Body of pancreas (tissue), 4 donors: ENCODE data around the gene NEMP2. TPM values are rescaled to one million over a fixed set of nuclear protein-coding genes. Genes with fewer than 3 reads are reported as not detected.
A peak's percentile ranks its signal among the peaks of the same experiment; 100 is the strongest.
"Not testable (repeated sequence)": the region's sequence is repeated elsewhere in the genome, so short reads cannot be mapped to it uniquely, and the experiment has no call there.

Experiments used
- ATAC-seq: fragments of 150-250 bp; one replicate; pipeline ENCODE4 v1.9.1; 2016
- DNase-seq, 4 donors: peaks; one replicate each; pipeline ENCODE4 v3.0.0-alpha.2; 2019
- H3K27ac ChIP-seq, 4 donors: fragments of 200-600 bp; sonication (generic); 1 replicate in 3 of 4; 2 replicates in 1 of 4; pipeline versions ENCODE4 v1.5.1 to v1.6.1; 2016 to 2019; ENCODE audit warnings: mild to moderate bottlenecking in 1 of 4, mixed read lengths in 1 of 4, moderate library complexity in 1 of 4
- H3K27me3 ChIP-seq, 2 donors: fragments of 200-600 bp; sonication (generic); one replicate each; pipeline ENCODE4 v1.6.0; 2016; ENCODE audit warnings: mild to moderate bottlenecking in 1 of 2
- H3K36me3 ChIP-seq, 2 donors: fragments of 200-600 bp; sonication (generic); replicated peaks in 1 of 2; 2 replicates each; pipeline ENCODE4 v1.5.1; 2016; ENCODE audit warnings: low read depth in 2 of 2; ENCODE audit not compliant: insufficient read depth in 1 of 2
- H3K4me1 ChIP-seq: fragments of 200-600 bp; sonication (generic); one replicate; pipeline ENCODE4 v1.6.0; 2016
- H3K4me3 ChIP-seq, 2 donors: fragments of 200-600 bp; sonication (generic); 1 replicate in 1 of 2; 2 replicates in 1 of 2; pipeline ENCODE4 v1.5.1; 2016 to 2019
- H3K9me3 ChIP-seq, 3 donors: fragments of 200-600 bp; sonication (generic); 1 replicate in 2 of 3; 2 replicates in 1 of 3; pipeline ENCODE4 v1.5.1; 2016
- CTCF ChIP-seq, 7 experiments: fragments of 450-650 bp in 4 of 7; fragments of 200-600 bp in 3 of 7; sonication (generic) in 3 of 7; IDR thresholded peaks; one replicate each; pipeline ENCODE4 v1.5.1; 2016 to 2019; ENCODE audit warnings: antibody characterized with exemption in 7 of 7
- POLR2A ChIP-seq, 3 donors: fragments of 450-650 bp; IDR thresholded peaks; one replicate each; pipeline ENCODE4 v1.6.1; 2016; ENCODE audit warnings: antibody characterized with exemption in 3 of 3, mild to moderate bottlenecking in 2 of 3
- WGBS, 2 donors: methylation state at CpG; one replicate each; pipeline ENCODE4 v1.1.5; 2017; 5-methylcytosine and 5-hydroxymethylcytosine counted together
- intact Hi-C: fragments of 100-400 bp; cut with DNase I; formaldehyde crosslinking; loops from one replicate; pipeline ENCODE4 v1.15.1; 2023
- total RNA-seq, 2 donors: library from RNA; depleted of rRNA; stranded (reverse); fragments of >200 nt; gene quantifications; one replicate each; pipeline ENCODE4 v1.1.0, GENCODE V29; 2016

The NEMP2 gene
- total RNA-seq, 2 donors from 2014 or later, result 3.0 to 3.9 TPM

GRCh38 chr2:190469771-190470170 is 64.8 kb downstream of the NEMP2 start:
- H3K4me3 ChIP-seq, result no peak overlapping the region
- no peaks in the 10 kb centered on the region for H3K27me3 ChIP-seq
- no peaks in the 10 kb centered on the region for H3K9me3 ChIP-seq
- WGBS, 2 donors, result 56 to 75% methylated on average over 2 of the region's 2 CpGs
- peak; percentile 74 for ATAC-seq
- DNase-seq, result peak in 1 of 4 donors; percentile 40
- peaks cover 0 to 4% of the 10 kb centered on the region in 2 donors for H3K36me3 ChIP-seq
- intact Hi-C loops, result no loop called here
- H3K27ac ChIP-seq, result peak overlapping the region in 1 of 4 donors; percentile 51
- TF ChIP-seq CTCF (IDR thresholded peaks at IDR 0.05) (no peak), POLR2A (IDR thresholded peaks at IDR 0.05) (peak in 1 of 3 donors; percentile 17)
- H3K4me1 ChIP-seq, result peaks cover 24% of the 10 kb centered on the region

GRCh38 chr2:190468814-190469569 is 65.5 kb downstream of the NEMP2 start:
- 41 to 43% methylated on average over 4 of the region's 4 CpGs for WGBS, 2 donors
- H3K27ac ChIP-seq, result peak overlapping the region in 3 of 4 donors; percentile 15 to 51 (median 39)
- H3K27me3 ChIP-seq, result no peaks in the 10 kb centered on the region
- no peaks in the 10 kb centered on the region for H3K9me3 ChIP-seq
- H3K4me1 ChIP-seq, result peaks cover 24% of the 10 kb centered on the region
- intact Hi-C loops, result no loop called here
- DNase-seq (peak; percentile 53 to 77 (median 66)), ATAC-seq (peak; percentile 85)
- no peak overlapping the region for H3K4me3 ChIP-seq
- TF ChIP-seq CTCF (IDR thresholded peaks at IDR 0.05), result no peak
- no peak for TF ChIP-seq POLR2A (IDR thresholded peaks at IDR 0.05)
- peaks cover 0 to 4% of the 10 kb centered on the region in 2 donors for H3K36me3 ChIP-seq

- intact Hi-C loops, H3K36me3 ChIP-seq, H3K4me3 ChIP-seq, H3K27me3 ChIP-seq, DNase-seq, H3K9me3 ChIP-seq, ATAC-seq: not testable (repeated sequence)
- peaks cover 24% of the 10 kb centered on the region for H3K4me1 ChIP-seq
- WGBS, 2 donors, result 100% methylated on average over 1 of the region's 1 CpG
- peak overlapping the region in 3 of 4 donors; percentile 15 to 40 (median 39) for H3K27ac ChIP-seq
Observed at GRCh38 chr2:190468354-190468753, 66.2 kb downstream of the NEMP2 start.

- Histone ChIP-seq H3K36me3 (peaks cover 0 to 4% of the 10 kb centered on the region in 2 donors), H3K27ac (peak overlapping the region in 2 of 4 donors; percentile 15 to 40), H3K4me3 (no peak overlapping the region), H3K27me3 (no peaks in the 10 kb centered on the region), H3K9me3 (no peaks in the 10 kb centered on the region), H3K4me1 (peaks cover 24% of the 10 kb centered on the region)
- TF ChIP-seq CTCF (IDR thresholded peaks at IDR 0.05) (no peak), POLR2A (IDR thresholded peaks at IDR 0.05) (no peak)
- 74 to 85% methylated on average over 5 of the region's 5 CpGs for WGBS, 2 donors
- no peak for ATAC-seq
- DNase-seq, result no peak
- intact Hi-C loops, result no loop called here
Observed at GRCh38 chr2:190467575-190468083, 66.9 kb downstream of the NEMP2 start.

DNA sequence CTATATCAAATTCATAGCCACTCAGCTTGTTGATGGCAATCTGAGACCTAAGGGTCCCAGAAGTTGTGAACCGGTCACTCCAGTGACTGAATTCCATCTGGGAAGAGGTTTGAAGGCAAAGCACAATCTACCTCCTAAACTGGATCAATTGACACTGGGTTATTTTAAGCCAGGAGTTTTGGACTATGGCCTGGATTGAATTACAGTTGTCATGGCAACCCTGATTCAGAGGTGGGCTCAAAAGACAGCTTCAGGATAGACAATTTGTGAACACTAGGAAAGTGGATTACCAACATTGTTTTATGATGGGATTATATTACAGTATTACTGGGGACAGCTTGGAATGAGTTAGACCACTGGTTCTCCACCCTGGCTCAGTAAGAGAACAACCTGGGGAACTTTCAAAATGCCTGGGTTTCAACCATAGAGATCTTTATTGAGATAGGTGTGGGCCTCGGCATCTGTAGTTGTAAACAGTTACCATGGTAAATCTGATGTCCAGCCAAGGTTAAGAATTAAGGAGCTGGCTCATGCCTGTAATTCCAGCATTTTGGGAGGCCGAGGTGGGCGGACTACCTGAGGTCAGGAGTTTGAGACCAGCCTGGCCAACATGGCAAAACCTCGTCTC is 67.6 kb downstream of the NEMP2 start:
- H3K36me3 ChIP-seq, result peaks cover 0 to 4% of the 10 kb centered on the region in 2 donors
- no peaks in the 10 kb centered on the region for H3K27me3 ChIP-seq
- no peaks in the 10 kb centered on the region for H3K9me3 ChIP-seq
- H3K4me1 ChIP-seq, result peaks cover 24% of the 10 kb centered on the region
- ATAC-seq (no peak), DNase-seq (no peak)
- WGBS, 2 donors, result 83 to 90% methylated on average over 5 of the region's 5 CpGs
- peak overlapping the region in 2 of 4 donors; percentile 15 to 40 for H3K27ac ChIP-seq
- no peak overlapping the region for H3K4me3 ChIP-seq
- TF ChIP-seq CTCF (IDR thresholded peaks at IDR 0.05) (no peak), POLR2A (IDR thresholded peaks at IDR 0.05) (no peak)
- intact Hi-C loops, result no loop called here
